ENCODE results near the gene NLRP10. TPM values are rescaled to one million over a fixed set of nuclear protein-coding genes. Genes with fewer than 3 reads are reported as not detected.

Gene NLRP10
- total and polyA plus RNA-seq, 2 of the 13 experiments (the other 11 are each of a cell fraction or from before 2014, with no cell fraction given): not detected

DNA sequence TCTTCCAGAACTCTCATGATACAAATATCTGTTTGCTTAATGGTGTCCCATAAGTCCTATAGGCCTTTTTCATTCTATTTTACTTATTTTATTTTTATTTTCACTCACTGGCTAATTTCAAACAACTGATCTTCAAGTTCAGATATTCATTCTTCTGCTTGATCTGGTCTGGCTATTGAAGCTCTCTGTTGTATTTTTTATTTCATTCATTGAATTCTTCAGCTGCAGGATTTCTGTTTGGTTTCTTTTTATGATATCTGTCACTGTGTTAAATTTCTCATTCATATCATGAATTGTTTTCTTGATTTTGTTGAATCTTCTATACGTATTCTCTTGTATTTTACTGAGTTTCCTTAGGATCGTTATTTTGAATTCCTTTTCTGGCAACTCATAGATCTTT is 21.1 kb downstream of the NLRP10 start:
- WGBS (ENCODE audit: low lambda C conversion rate): 9% methylated on average over 2 of the region's 2 CpGs
- in situ Hi-C loops (cut with HindIII; ENCODE audit: extremely low pct_ligation_motif_present, low pct_unique_long_range_greater_than_20kb): no loop called here
- no peak for DNase-seq (ENCODE audit: low spot score)
- Histone ChIP-seq H3K4me3 (replicated peaks in 1 of 3; ENCODE audit: insufficient read depth in 1 of 3, low read depth in 2 of 3, low read length in 3 of 3) (no peak overlapping the region), H3K9me3 (ENCODE audit: low read length) (peaks cover 21% of the 10 kb centered on the region; the same call in 1 of the 2 replicates), H3K79me2 (ENCODE audit: insufficient read depth, low read length) (no peaks in the 10 kb centered on the region), H4K20me1 (ENCODE audit: insufficient read depth, low read length) (no peaks in the 10 kb centered on the region), H3K4me1 (ENCODE audit: insufficient read depth, low read length) (no peaks in the 10 kb centered on the region), H2AFZ (ENCODE audit: low read length) (no peak overlapping the region), H3K9ac (ENCODE audit: insufficient read depth, low read depth, low read length) (no peak overlapping the region), H3K27me3 (ENCODE audit: control insufficient read depth in 1 of 2, insufficient read depth in 2 of 2, low read length in 2 of 2) (no peaks in the 10 kb centered on the region), H3K36me3 (replicated peaks in 1 of 2; ENCODE audit: control insufficient read depth in 1 of 2, insufficient read depth in 2 of 2, low read length in 2 of 2) (no peaks in the 10 kb centered on the region), H3K27ac (ENCODE audit: extremely low read length, insufficient read depth, low read length) (no peak overlapping the region), H3K4me2 (ENCODE audit: low read depth, low read length) (no peak overlapping the region)
- ATAC-seq: no peak
- intact Hi-C loops (cut with micrococcal nuclease; ENCODE audit: unreplicated experiment): no loop called here
- BruUV-seq (replicated peaks): no TSS peak
- TF ChIP-seq ZNF160 (CRISPR knock-in tag; IDR thresholded peaks at IDR 0.05): peak; percentile 96
- TF ChIP-seq ZNF598 (CRISPR knock-in tag; IDR thresholded peaks at IDR 0.05; ENCODE audit: borderline replicate concordance): no peak
- TF ChIP-seq ZBTB1 (CRISPR knock-in tag; IDR thresholded peaks at IDR 0.05; ENCODE audit: borderline replicate concordance): no peak
- TF ChIP-seq KDM5B (CRISPR knock-in tag; IDR thresholded peaks at IDR 0.05; ENCODE audit: borderline replicate concordance): no peak
- ChIA-PET CTCF (ENCODE audit: low intra/inter-chr PET ratio, low total read pairs) (no interaction called here), POLR2A (no interaction called here)
- no peak for FAIRE-seq

DNA sequence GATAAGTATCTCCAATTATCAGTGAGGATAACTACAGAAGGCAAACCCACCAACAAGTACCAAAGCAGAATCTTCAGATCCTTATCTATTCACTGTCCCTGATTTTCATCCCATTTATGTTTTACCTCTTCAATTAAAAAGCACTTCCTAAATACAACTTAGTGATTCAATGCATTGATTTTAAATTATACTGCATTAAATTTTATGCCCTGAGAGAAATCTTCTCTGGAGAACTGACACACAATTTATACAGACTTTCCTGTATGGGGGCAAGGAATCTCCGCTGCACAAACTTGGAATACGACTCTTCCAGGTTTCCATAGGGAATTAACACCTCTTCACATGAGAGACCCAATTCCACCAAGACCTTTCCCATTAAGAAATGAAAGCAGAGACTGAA is 23.6 kb downstream of the NLRP10 start, which contains the start of gene OR10A3:
Gene OR10A3 (minus strand): TSS at position 101 of the 400 bp plus-strand sequence. CDS start 2,188 bp downstream, outside the sequence.
- WGBS (ENCODE audit: low lambda C conversion rate): 13% methylated on average over 2 of the region's 2 CpGs
- H3K36me3 ChIP-seq (replicated peaks in 1 of 2; ENCODE audit: control insufficient read depth in 1 of 2, insufficient read depth in 2 of 2, low read length in 2 of 2): no peaks in the 10 kb centered on the region
- no peaks in the 10 kb centered on the region for H3K79me2 ChIP-seq (ENCODE audit: insufficient read depth, low read length)
- H3K4me2 ChIP-seq (ENCODE audit: low read depth, low read length): no peak within 1 kb of the TSS
- H3K9ac ChIP-seq (ENCODE audit: insufficient read depth, low read depth, low read length): no peak within 1 kb of the TSS
- no peaks in the 10 kb centered on the region for H4K20me1 ChIP-seq (ENCODE audit: insufficient read depth, low read length)
- no peak within 1 kb of the TSS for H2AFZ ChIP-seq (ENCODE audit: low read length)
- DNase-seq (ENCODE audit: low spot score) (no peak), FAIRE-seq (no peak), ATAC-seq (no peak)
- TF ChIP-seq, protein P1, sequence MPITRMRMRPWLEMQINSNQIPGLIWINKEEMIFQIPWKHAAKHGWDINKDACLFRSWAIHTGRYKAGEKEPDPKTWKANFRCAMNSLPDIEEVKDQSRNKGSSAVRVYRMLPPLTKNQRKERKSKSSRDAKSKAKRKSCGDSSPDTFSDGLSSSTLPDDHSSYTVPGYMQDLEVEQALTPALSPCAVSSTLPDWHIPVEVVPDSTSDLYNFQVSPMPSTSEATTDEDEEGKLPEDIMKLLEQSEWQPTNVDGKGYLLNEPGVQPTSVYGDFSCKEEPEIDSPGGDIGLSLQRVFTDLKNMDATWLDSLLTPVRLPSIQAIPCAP (CRISPR knock-in tag; IDR thresholded peaks at IDR 0.05; ENCODE audit: low read depth): no peak
- TF ChIP-seq ZNF382 (CRISPR knock-in tag; IDR thresholded peaks at IDR 0.05; ENCODE audit: borderline replicate concordance) (no peak), NR3C1 (CRISPR knock-in tag; IDR thresholded peaks at IDR 0.05) (no peak), SP140L (CRISPR knock-in tag; IDR thresholded peaks at IDR 0.05; ENCODE audit: borderline replicate concordance) (no peak), NFIC (IDR thresholded peaks at IDR 0.05; ENCODE audit: low read length) (no peak), ZNF337 (CRISPR knock-in tag; IDR thresholded peaks at IDR 0.05; ENCODE audit: borderline replicate concordance, low read depth) (no peak), CHD4 (IDR thresholded peaks at IDR 0.05; ENCODE audit: borderline replicate concordance, low read length) (no peak), ZNF572 (CRISPR knock-in tag; IDR thresholded peaks at IDR 0.05) (no peak), ZNF263 (CRISPR knock-in tag; IDR thresholded peaks at IDR 0.05) (no peak), JUND (CRISPR knock-in tag; IDR thresholded peaks at IDR 0.05) (no peak), RFXAP (CRISPR knock-in tag; IDR thresholded peaks at IDR 0.05; ENCODE audit: borderline replicate concordance) (no peak), GZF1 (CRISPR knock-in tag; IDR thresholded peaks at IDR 0.05) (no peak), ZNF629 (CRISPR knock-in tag; conservative IDR thresholded peaks at IDR 0.05) (no peak), ZNF713 (CRISPR knock-in tag; IDR thresholded peaks at IDR 0.05) (no peak)
- TF ChIP-seq, protein P2, sequence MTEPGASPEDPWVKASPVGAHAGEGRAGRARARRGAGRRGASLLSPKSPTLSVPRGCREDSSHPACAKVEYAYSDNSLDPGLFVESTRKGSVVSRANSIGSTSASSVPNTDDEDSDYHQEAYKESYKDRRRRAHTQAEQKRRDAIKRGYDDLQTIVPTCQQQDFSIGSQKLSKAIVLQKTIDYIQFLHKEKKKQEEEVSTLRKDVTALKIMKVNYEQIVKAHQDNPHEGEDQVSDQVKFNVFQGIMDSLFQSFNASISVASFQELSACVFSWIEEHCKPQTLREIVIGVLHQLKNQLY (CRISPR knock-in tag; IDR thresholded peaks at IDR 0.05): no peak
- no peak within 1 kb of the TSS for H3K4me3 ChIP-seq (replicated peaks in 1 of 3; ENCODE audit: insufficient read depth in 1 of 3, low read depth in 2 of 3, low read length in 3 of 3)
- in situ Hi-C loops (cut with HindIII; ENCODE audit: extremely low pct_ligation_motif_present, low pct_unique_long_range_greater_than_20kb) (no loop called here), intact Hi-C loops (cut with micrococcal nuclease; ENCODE audit: unreplicated experiment) (no loop called here)
- no TSS peak for BruUV-seq (replicated peaks)
- no peaks in the 10 kb centered on the region for H3K27me3 ChIP-seq (ENCODE audit: control insufficient read depth in 1 of 2, insufficient read depth in 2 of 2, low read length in 2 of 2)
- H3K4me1 ChIP-seq (ENCODE audit: insufficient read depth, low read length): no peaks in the 10 kb centered on the region
- ChIA-PET POLR2A (no interaction called here), CTCF (ENCODE audit: low intra/inter-chr PET ratio, low total read pairs) (no interaction called here)
- H3K9me3 ChIP-seq (ENCODE audit: low read length): peaks cover 21% of the 10 kb centered on the region; the same call in 1 of the 2 replicates
- no peak within 1 kb of the TSS for H3K27ac ChIP-seq (ENCODE audit: extremely low read length, insufficient read depth, low read length)
